Cardiac ventricle fibroblast (primary cell): ENCODE measurements around the gene DACT1. TPM values are rescaled to one million over a fixed set of nuclear protein-coding genes. Genes with fewer than 3 reads are reported as not detected.

ENCODE experiments used
- total RNA-seq: library from RNA; depleted of rRNA; stranded (reverse); fragments of >200 nt; gene quantifications from 2 replicates; pipeline ENCODE4 v1.2.3, GENCODE V29; 2015

DACT1 gene
- 6.2 and 6.5 TPM in 2 replicates for total RNA-seq

GRCh38 chr14:58637391-58638230 is at the start of gene DACT1:
TSS of gene DACT1 (plus strand) at chr14:58637962. CDS start at chr14:58638203, 241 bp downstream.

Other genes starting within 250 kb of the DACT1 start
- gene TOMM20L, start 242.0 kb upstream of the DACT1 start, total RNA-seq, result not detected in 2 replicates
- gene TIMM9, start 210.4 kb upstream of the DACT1 start, total RNA-seq, result 55.1 and 59.2 TPM in 2 replicates
- 14.5 and 21.3 TPM in 2 replicates for gene KIAA0586, start 210.2 kb upstream of the DACT1 start, total RNA-seq